Epidermal melanocyte (primary cell): ENCODE results near the gene NPIPB4.
"Not testable (repeated sequence)": the region's sequence is repeated elsewhere in the genome, so short reads cannot be mapped to it uniquely, and the experiment has no call there.

Source experiments
- DNase-seq: peaks from one replicate; pipeline ENCODE4 v3.0.0; 2011; ENCODE audit warnings: low spot score; ENCODE audit not compliant: insufficient read length

The NPIPB4 gene

GRCh38 chr16:21857656-21858055 lies at the start of gene NPIPB4:
TSS of gene NPIPB4 (minus strand) at chr16:21857756. CDS start at chr16:21857378, 378 bp downstream.
- DNase-seq = not testable (repeated sequence)

- not testable (repeated sequence) for DNase-seq
Observed at GRCh38 chr16:21898998-21899397, 41.4 kb upstream of the NPIPB4 start.

- DNase-seq = not testable (repeated sequence)
Observed at GRCh38 chr16:21881988-21882387, 24.4 kb upstream of the NPIPB4 start.

GRCh38 chr16:21837186-21837585 lies 20.4 kb downstream of the NPIPB4 start:
- not testable (repeated sequence) for DNase-seq

GRCh38 chr16:21836334-21836733 lies 21.2 kb downstream of the NPIPB4 start:
- not testable (repeated sequence) for DNase-seq

- not testable (repeated sequence) for DNase-seq
Observed at GRCh38 chr16:21835747-21836146, 21.8 kb downstream of the NPIPB4 start.

- DNase-seq = not testable (repeated sequence)
Observed at GRCh38 chr16:21834211-21834610, 23.3 kb downstream of the NPIPB4 start.

GRCh38 chr16:21829929-21830328 lies 27.6 kb downstream of the NPIPB4 start:
- DNase-seq = not testable (repeated sequence)

- not testable (repeated sequence) for DNase-seq
Observed at GRCh38 chr16:21826067-21826706, 31.4 kb downstream of the NPIPB4 start.

- not testable (repeated sequence) for DNase-seq
Observed at GRCh38 chr16:21825526-21825925, 32.0 kb downstream of the NPIPB4 start.

GRCh38 chr16:21823258-21823657 lies 34.3 kb downstream of the NPIPB4 start:
- not testable (repeated sequence) for DNase-seq

GRCh38 chr16:21820908-21821465 lies 36.6 kb downstream of the NPIPB4 start:
- DNase-seq = not testable (repeated sequence)

- DNase-seq = peak; percentile 16
Observed at GRCh38 chr16:21820028-21820907, 37.3 kb downstream of the NPIPB4 start.

GRCh38 chr16:21819617-21820016 lies 37.9 kb downstream of the NPIPB4 start:
- DNase-seq = not testable (repeated sequence)

- DNase-seq = not testable (repeated sequence)
Observed at GRCh38 chr16:21817012-21817411, 40.5 kb downstream of the NPIPB4 start.

GRCh38 chr16:21815694-21816093 lies 41.9 kb downstream of the NPIPB4 start:
- DNase-seq = not testable (repeated sequence)

- DNase-seq = not testable (repeated sequence)
Observed at GRCh38 chr16:21802375-21802663, 55.2 kb downstream of the NPIPB4 start.

GRCh38 chr16:21801538-21802374 lies 55.8 kb downstream of the NPIPB4 start:
- not testable (repeated sequence) for DNase-seq

GRCh38 chr16:21798601-21799000 lies 59.0 kb downstream of the NPIPB4 start:
- DNase-seq = not testable (repeated sequence)

GRCh38 chr16:21793310-21793709 lies 64.2 kb downstream of the NPIPB4 start:
- DNase-seq = not testable (repeated sequence)

GRCh38 chr16:21790506-21790905 lies 67.0 kb downstream of the NPIPB4 start:
- not testable (repeated sequence) for DNase-seq
